DOHH2 (cell line): ENCODE data around the gene MAP4K3.

Experiments used
- EZH2phosphoT487 ChIP-seq: fragments of 200-600 bp; sonication (generic); IDR thresholded peaks from 2 replicates; pipeline ENCODE4 v1.6.1; 2017; ENCODE audit warnings: borderline replicate concordance, mild to moderate bottlenecking, antibody characterized with exemption, low read length, moderate library complexity, mixed read lengths
- TF ChIP-seq, protein P1 (sequence below): fragments of 200-600 bp; sonication (generic); IDR thresholded peaks from one replicate; pipeline ENCODE4 v1.5.1; 2014; ENCODE audit warnings: antibody characterized with exemption, mild to moderate bottlenecking, low read depth, low read length; ENCODE audit not compliant: poor library complexity, severe bottlenecking

DNA sequence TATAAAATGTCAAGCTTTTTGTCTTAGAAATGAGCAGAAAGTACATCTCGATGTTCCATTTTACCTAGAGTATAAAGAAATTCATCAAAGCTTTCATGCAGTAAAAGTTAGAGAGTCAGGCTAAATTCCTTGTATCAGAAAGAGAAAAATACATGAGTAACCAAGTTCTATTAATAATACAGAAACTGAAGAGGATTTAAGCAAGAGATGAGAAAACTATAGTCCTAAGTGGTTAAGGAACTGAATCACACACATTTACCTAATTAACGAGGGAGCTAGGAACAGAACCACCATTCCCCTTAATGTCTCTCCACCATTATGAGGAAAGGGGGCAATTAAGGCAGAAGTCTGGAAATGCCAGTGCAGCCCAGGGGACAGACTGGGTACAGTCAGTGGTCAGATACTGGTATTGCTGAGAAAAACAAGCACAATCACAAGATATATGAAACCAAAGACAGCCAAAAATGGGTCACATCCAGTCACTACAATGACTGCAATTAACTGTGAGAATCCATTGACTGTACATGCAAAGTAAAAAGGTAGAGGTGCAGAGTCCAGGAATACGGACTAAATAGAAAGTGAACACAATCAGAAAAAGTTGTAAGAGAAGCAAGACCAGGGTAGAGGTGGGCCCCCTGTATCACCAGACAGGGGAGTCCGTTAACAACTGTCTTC, 23.9 kb downstream of the MAP4K3 start:
- TF ChIP-seq, protein P1, sequence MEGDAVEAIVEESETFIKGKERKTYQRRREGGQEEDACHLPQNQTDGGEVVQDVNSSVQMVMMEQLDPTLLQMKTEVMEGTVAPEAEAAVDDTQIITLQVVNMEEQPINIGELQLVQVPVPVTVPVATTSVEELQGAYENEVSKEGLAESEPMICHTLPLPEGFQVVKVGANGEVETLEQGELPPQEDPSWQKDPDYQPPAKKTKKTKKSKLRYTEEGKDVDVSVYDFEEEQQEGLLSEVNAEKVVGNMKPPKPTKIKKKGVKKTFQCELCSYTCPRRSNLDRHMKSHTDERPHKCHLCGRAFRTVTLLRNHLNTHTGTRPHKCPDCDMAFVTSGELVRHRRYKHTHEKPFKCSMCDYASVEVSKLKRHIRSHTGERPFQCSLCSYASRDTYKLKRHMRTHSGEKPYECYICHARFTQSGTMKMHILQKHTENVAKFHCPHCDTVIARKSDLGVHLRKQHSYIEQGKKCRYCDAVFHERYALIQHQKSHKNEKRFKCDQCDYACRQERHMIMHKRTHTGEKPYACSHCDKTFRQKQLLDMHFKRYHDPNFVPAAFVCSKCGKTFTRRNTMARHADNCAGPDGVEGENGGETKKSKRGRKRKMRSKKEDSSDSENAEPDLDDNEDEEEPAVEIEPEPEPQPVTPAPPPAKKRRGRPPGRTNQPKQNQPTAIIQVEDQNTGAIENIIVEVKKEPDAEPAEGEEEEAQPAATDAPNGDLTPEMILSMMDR = no peak
- TF ChIP-seq EZH2phosphoT487 = no peak
